Gastroesophageal sphincter (tissue), 3 donors: ENCODE data around the gene CYLD.

Experiments used
- POLR2A ChIP-seq, 2 donors: fragments of 450-650 bp; IDR thresholded peaks; one replicate each; pipeline ENCODE4 v1.6.1; 2017; ENCODE audit warnings: antibody characterized with exemption in 2 of 2, mild to moderate bottlenecking in 2 of 2, moderate library complexity in 1 of 2
- TF ChIP-seq, protein P1 (sequence below), 4 experiments: fragments of 200-600 bp in 2 of 4; fragments of 450-650 bp in 2 of 4; sonication (generic) in 1 of 4; IDR thresholded peaks; one replicate each; pipeline ENCODE4 v1.5.1; 2017 to 2019; ENCODE audit warnings: antibody characterized with exemption in 4 of 4, mild to moderate bottlenecking in 2 of 4, moderate library complexity in 2 of 4

DNA sequence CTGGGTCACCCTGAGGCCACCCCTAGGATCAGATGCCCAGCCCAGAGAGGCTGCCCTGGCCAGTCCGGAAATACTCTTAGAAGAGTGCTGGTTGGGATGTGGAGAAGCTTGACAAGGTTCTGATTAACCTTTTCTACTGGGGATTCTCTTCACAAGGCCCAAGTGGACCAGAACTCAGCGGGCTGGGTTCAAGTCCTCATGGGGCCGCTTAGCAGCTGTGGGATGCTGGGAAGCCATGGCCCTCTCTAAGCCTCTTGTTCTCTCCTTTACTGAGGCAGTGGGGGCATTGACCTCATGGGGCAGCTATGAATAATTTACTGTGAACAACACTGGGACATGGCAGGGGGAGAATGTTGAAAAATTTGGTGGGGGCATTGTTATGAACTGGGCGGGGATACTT is 92.8 kb downstream of the CYLD start:
- TF ChIP-seq, protein P1, sequence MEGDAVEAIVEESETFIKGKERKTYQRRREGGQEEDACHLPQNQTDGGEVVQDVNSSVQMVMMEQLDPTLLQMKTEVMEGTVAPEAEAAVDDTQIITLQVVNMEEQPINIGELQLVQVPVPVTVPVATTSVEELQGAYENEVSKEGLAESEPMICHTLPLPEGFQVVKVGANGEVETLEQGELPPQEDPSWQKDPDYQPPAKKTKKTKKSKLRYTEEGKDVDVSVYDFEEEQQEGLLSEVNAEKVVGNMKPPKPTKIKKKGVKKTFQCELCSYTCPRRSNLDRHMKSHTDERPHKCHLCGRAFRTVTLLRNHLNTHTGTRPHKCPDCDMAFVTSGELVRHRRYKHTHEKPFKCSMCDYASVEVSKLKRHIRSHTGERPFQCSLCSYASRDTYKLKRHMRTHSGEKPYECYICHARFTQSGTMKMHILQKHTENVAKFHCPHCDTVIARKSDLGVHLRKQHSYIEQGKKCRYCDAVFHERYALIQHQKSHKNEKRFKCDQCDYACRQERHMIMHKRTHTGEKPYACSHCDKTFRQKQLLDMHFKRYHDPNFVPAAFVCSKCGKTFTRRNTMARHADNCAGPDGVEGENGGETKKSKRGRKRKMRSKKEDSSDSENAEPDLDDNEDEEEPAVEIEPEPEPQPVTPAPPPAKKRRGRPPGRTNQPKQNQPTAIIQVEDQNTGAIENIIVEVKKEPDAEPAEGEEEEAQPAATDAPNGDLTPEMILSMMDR (IDR thresholded peaks at IDR 0.05), result no peak
- no peak for TF ChIP-seq POLR2A (IDR thresholded peaks at IDR 0.05)
